OCI-LY7 (cell line): ENCODE results near the gene ADM5. TPM values are rescaled to one million over a fixed set of nuclear protein-coding genes. Genes with fewer than 3 reads are reported as not detected.

Source experiments
- BruUV-seq: library from RNA; stranded (reverse); fragments of 400-500 nt; replicated peaks from 2 replicates; lab custom pipeline; 2021; lab: Mats Ljungman, UMichigan
- CTCF ChIA-PET: fragments of 300-600 bp; sonication (Branson Sonifier 250); formaldehyde crosslinking; loops from one replicate; lab custom pipeline; 2022; ENCODE audit warnings: antibody characterized with exemption; ENCODE audit not compliant: unreplicated experiment; lab: Charles Lee
- POLR2A ChIA-PET: fragments of 300-600 bp; sonication (Branson Sonifier 250); formaldehyde crosslinking; loops from one replicate; lab custom pipeline; 2022; ENCODE audit warnings: antibody characterized with exemption; lab: Charles Lee
- DNase-seq: peaks from one replicate; pipeline ENCODE4 v3.0.0-alpha.2; 2015; ENCODE audit warnings: low spot score
- H2AFZ ChIP-seq: fragments of 200-600 bp; sonication (generic), shearing (Covaris generic); 2 replicates; pipeline ENCODE4 v1.6.1; 2014; ENCODE audit warnings: mild to moderate bottlenecking, antibody characterized with exemption, low read length, moderate library complexity
- H3K27ac ChIP-seq: fragments of 200-600 bp; sonication (generic); 2 replicates; pipeline ENCODE4 v1.5.1; 2014; ENCODE audit warnings: mixed run types, low read depth, mild to moderate bottlenecking, moderate library complexity, low read length, inconsistent platforms; ENCODE audit not compliant: poor library complexity, severe bottlenecking
- H3K36me3 ChIP-seq: fragments of 200-600 bp; sonication (generic); 2 replicates; pipeline ENCODE4 v1.6.1; 2014; ENCODE audit warnings: mild to moderate bottlenecking, antibody characterized with exemption, low read length, moderate library complexity, mixed read lengths; ENCODE audit not compliant: insufficient read depth
- H3K4me1 ChIP-seq: fragments of 200-600 bp; sonication (generic); 2 replicates; pipeline ENCODE4 v1.5.1; 2014; ENCODE audit warnings: mild to moderate bottlenecking, low read length; ENCODE audit not compliant: insufficient read depth, poor library complexity, severe bottlenecking
- H3K4me2 ChIP-seq: fragments of 200-600 bp; sonication (generic); 2 replicates; pipeline ENCODE4 v1.6.1; 2014; ENCODE audit warnings: mild to moderate bottlenecking, low read length
- H3K4me3 ChIP-seq: fragments of 200-600 bp; sonication (generic); 2 replicates; pipeline ENCODE4 v1.5.1; 2014; ENCODE audit warnings: mild to moderate bottlenecking, low read depth, low read length; ENCODE audit not compliant: poor library complexity, severe bottlenecking
- H3K79me2 ChIP-seq: fragments of 200-600 bp; sonication (generic); 2 replicates; pipeline ENCODE4 v1.6.1; 2016; ENCODE audit warnings: low read depth, mild to moderate bottlenecking, low read length, moderate library complexity, mixed read lengths; ENCODE audit not compliant: insufficient read depth
- H3K9me2 ChIP-seq: fragments of 200-600 bp; sonication (generic); 2 replicates; pipeline ENCODE4 v1.6.1; 2016; ENCODE audit warnings: mild to moderate bottlenecking, low read length, mixed read lengths; ENCODE audit not compliant: insufficient read depth
- H3K9me3 ChIP-seq: fragments of 200-600 bp; sonication (generic); 2 replicates; pipeline ENCODE4 v1.6.1; 2014; ENCODE audit warnings: mild to moderate bottlenecking, mixed run types, low read length, mixed read lengths
- H4K20me1 ChIP-seq: fragments of 200-600 bp; sonication (generic); 2 replicates; pipeline ENCODE4 v1.6.1; 2014; ENCODE audit warnings: mild to moderate bottlenecking, antibody characterized with exemption, low read length, moderate library complexity, mixed read lengths; ENCODE audit not compliant: insufficient read depth
- EZH2phosphoT487 ChIP-seq: fragments of 200-600 bp; sonication (generic); IDR thresholded peaks from 2 replicates; pipeline ENCODE4 v1.6.1; 2018; ENCODE audit warnings: low read depth, borderline replicate concordance, mild to moderate bottlenecking, mixed run types, antibody characterized with exemption, low read length, moderate library complexity, mixed read lengths
- intact Hi-C: fragments of 100-400 bp; cut with micrococcal nuclease; formaldehyde crosslinking; loops from one replicate; pipeline ENCODE4 v1.10.0; 2022; ENCODE audit not compliant: unreplicated experiment
- total RNA-seq, 2 experiments: library from RNA; depleted of rRNA in 1 of 2; stranded (reverse); fragments of >200 nt in 1 of 2; shearing (Covaris generic) in 1 of 2; gene quantifications; 2 replicates each; pipeline ENCODE4 v1.2.3, GENCODE V29; 2014 to 2022
- TF ChIP-seq, protein P1 (sequence below): fragments of 200-600 bp; sonication (generic); conservative IDR thresholded peaks from 2 replicates; pipeline ENCODE4 v1.5.1; 2014; ENCODE audit warnings: mild to moderate bottlenecking, antibody characterized with exemption, low read length, moderate library complexity, mixed read lengths

The ADM5 gene
- total RNA-seq, 2 experiments from 2014 or later: 15.3 to 16.5 TPM

DNA sequence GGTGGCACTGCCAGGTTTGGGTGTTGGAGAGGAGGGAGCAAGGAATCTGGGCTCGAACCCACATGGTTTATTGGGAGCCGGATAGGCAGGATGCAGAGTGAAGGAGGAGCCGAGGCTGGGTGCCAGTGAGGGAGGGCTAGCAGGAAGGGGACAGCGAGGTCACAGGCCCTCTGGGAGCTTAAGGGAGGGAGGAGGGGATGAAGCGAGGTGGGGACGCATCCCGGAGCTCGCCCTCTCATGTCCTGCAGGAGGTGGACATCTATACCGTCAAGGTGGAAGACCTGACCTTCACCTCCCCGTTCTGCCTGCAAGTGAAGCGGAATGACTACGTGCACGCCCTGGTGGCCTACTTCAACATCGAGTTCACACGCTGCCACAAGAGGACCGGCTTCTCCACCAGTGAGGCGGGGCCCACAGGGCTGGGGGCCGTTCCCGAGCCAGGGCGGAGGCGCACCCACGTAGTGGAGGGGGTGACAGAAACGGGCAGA, 3.5 kb upstream of the ADM5 start:
- Histone ChIP-seq H3K27ac (no peak overlapping the region), H2AFZ (no peak overlapping the region), H3K4me1 (peaks cover 4% of the 10 kb centered on the region), H4K20me1 (0 out of 2 replicates have a peak, but pooled peaks cover 6% of the 10 kb centered on the region), H3K4me3 (no peak overlapping the region), H3K36me3 (peaks cover 98% of the 10 kb centered on the region), H3K79me2 (peaks cover 18% of the 10 kb centered on the region), H3K9me3 (no peaks in the 10 kb centered on the region), H3K4me2 (no peak overlapping the region), H3K9me2 (no peaks in the 10 kb centered on the region)
- no peak for TF ChIP-seq EZH2phosphoT487
- TF ChIP-seq, protein P1, sequence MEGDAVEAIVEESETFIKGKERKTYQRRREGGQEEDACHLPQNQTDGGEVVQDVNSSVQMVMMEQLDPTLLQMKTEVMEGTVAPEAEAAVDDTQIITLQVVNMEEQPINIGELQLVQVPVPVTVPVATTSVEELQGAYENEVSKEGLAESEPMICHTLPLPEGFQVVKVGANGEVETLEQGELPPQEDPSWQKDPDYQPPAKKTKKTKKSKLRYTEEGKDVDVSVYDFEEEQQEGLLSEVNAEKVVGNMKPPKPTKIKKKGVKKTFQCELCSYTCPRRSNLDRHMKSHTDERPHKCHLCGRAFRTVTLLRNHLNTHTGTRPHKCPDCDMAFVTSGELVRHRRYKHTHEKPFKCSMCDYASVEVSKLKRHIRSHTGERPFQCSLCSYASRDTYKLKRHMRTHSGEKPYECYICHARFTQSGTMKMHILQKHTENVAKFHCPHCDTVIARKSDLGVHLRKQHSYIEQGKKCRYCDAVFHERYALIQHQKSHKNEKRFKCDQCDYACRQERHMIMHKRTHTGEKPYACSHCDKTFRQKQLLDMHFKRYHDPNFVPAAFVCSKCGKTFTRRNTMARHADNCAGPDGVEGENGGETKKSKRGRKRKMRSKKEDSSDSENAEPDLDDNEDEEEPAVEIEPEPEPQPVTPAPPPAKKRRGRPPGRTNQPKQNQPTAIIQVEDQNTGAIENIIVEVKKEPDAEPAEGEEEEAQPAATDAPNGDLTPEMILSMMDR: no peak
- intact Hi-C loops: no loop called here
- CTCF ChIA-PET: no interaction called here
- DNase-seq: no peak
- BruUV-seq: no TSS peak
- POLR2A ChIA-PET: no interaction called here

DNA sequence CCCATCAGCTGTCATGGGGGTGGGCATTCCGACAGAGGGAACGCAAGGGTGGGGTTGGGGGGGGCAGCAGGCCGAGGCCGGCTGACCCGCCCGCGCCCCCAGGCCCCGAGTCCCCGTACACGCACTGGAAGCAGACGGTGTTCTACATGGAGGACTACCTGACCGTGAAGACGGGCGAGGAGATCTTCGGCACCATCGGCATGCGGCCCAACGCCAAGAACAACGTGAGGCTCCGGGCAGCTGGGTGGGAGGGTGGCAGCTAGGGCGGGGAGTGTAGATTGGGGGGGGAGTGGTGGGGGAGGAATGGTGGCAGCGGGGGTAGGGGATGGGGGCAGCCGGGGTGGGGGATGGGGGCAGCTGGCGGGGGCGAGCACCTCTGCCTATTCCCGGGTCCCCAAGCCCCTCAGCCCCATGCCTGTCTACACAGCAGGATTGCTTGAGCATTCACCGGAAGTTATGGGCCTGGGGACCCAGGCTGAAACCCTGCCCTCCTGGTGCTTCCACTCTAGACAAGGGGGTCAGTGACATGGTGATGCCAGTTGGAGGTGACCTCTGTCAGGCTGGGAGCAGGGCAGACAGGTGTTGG, 2.8 kb upstream of the ADM5 start:
- Histone ChIP-seq H3K9me3 (no peaks in the 10 kb centered on the region), H2AFZ (no peak overlapping the region), H3K27ac (no peak overlapping the region), H3K4me1 (no peaks in the 10 kb centered on the region), H3K4me3 (no peak overlapping the region), H3K79me2 (peaks cover 11% of the 10 kb centered on the region; the same call in 1 of the 2 replicates), H4K20me1 (0 out of 2 replicates have a peak, but pooled peaks cover 6% of the 10 kb centered on the region), H3K9me2 (no peaks in the 10 kb centered on the region), H3K36me3 (peaks cover 93% of the 10 kb centered on the region), H3K4me2 (no peak overlapping the region)
- ChIA-PET CTCF (interaction anchor here (0.7 kb wide), 1 partner anchor 1391 kb away, joined by 3 read pairs; no protein-coding TSS in a partner anchor), POLR2A (no interaction called here)
- intact Hi-C loops: no loop called here
- no TSS peak for BruUV-seq
- TF ChIP-seq, protein P1: no peak
- DNase-seq: no peak

DNA sequence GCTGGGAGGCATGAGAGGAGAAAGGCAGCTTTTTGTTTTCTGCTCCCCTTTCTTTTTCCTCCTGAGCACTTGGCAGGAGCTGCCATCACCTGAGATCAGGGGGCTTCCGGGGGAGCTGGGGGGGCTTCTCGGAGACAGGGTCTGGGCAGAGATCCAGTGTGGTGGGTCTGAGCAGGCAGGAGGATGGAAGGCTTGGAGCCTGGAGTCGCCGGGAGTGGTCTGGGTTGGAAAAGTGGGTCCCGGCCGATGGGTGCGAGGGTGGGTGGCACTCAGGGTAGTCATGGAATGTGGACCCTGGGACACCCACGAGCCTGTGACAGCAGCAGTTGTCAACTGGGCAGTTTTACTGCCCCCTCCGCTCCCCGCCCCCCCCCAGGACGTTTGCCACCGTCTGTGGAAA, 2.2 kb upstream of the ADM5 start:
- POLR2A ChIA-PET: interaction anchor here (0.7 kb wide), 1 partner anchor 10 kb away, joined by 5 read pairs; no protein-coding TSS in a partner anchor
- Histone ChIP-seq H3K9me3 (no peaks in the 10 kb centered on the region), H3K4me1 (peaks cover 2% of the 10 kb centered on the region), H4K20me1 (0 out of 2 replicates have a peak, but pooled peaks cover 3% of the 10 kb centered on the region), H3K27ac (no peak overlapping the region), H3K4me2 (no peak overlapping the region), H3K9me2 (no peaks in the 10 kb centered on the region), H3K4me3 (no peak overlapping the region), H3K79me2 (peaks cover 5% of the 10 kb centered on the region; the same call in 1 of the 2 replicates), H2AFZ (no peak overlapping the region), H3K36me3 (peaks cover 88% of the 10 kb centered on the region)
- CTCF ChIA-PET: interaction anchor here (0.7 kb wide), 1 partner anchor 1391 kb away, joined by 3 read pairs; no protein-coding TSS in a partner anchor
- BruUV-seq: no TSS peak
- intact Hi-C loops: no loop called here
- no peak for DNase-seq
- TF ChIP-seq, protein P1: no peak
- TF ChIP-seq EZH2phosphoT487: no peak
